IgD-negative memory B cell (primary cell): ENCODE data around the gene G6PC3. TPM values are rescaled to one million over a fixed set of nuclear protein-coding genes. Genes with fewer than 3 reads are reported as not detected.
"Not testable (repeated sequence)": the region's sequence is repeated elsewhere in the genome, so short reads cannot be mapped to it uniquely, and the experiment has no call there.

ENCODE experiments used
- H3K27ac Mint-ChIP-seq, 3 donors: one replicate each; pipeline ENCODE4 v1.8.0; 2020 to 2022; ENCODE audit warnings: mild to moderate bottlenecking in 3 of 3, mixed read lengths in 3 of 3, moderate library complexity in 1 of 3
- H3K27me3 Mint-ChIP-seq: one replicate; pipeline ENCODE4 v1.8.0; 2021; ENCODE audit warnings: mixed read lengths
- H3K36me3 Mint-ChIP-seq: one replicate; pipeline ENCODE4 v1.8.0; 2020; ENCODE audit warnings: mild to moderate bottlenecking, mixed read lengths
- H3K4me1 Mint-ChIP-seq, 3 donors: one replicate each; pipeline ENCODE4 v1.8.0; 2020 to 2022; ENCODE audit warnings: mixed read lengths in 3 of 3, mild to moderate bottlenecking in 1 of 3
- H3K4me3 Mint-ChIP-seq, 4 donors: one replicate each; pipeline ENCODE4 v1.8.0; 2020 to 2022; ENCODE audit warnings: mild to moderate bottlenecking in 4 of 4, mixed read lengths in 4 of 4, moderate library complexity in 3 of 4
- H3K9me3 Mint-ChIP-seq, 3 donors: one replicate each; pipeline ENCODE4 v1.8.0; 2020 to 2021; ENCODE audit warnings: mixed read lengths in 3 of 3, mild to moderate bottlenecking in 1 of 3
- polyA plus RNA-seq: library from polyadenylated mRNA; unstranded; fragments of 300-500 nt; fragmentation: Illumina TruSeq; gene quantifications from one replicate; pipeline ENCODE4 v1.2.3, GENCODE V29; 2021

The G6PC3 gene
- polyA plus RNA-seq, 1 donor from 2014 or later: 22.5 TPM

DNA sequence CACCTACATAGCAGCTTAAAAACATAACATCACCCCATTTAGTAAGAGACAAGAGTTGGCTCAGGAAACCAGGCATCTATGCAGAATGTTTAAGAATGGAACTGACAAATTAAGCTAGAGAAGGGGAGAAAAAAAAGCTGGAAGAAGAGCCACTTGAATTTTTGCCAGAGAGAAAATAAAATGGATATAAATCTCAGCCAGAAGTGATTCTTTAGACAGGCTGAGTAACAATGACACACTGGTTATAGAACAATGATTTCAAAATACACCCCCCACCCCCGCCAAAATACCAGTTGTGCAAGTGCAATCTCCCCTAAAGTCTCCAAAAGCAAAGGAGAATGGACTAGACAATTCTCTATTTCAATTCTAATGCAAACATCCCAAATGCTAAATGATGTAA lies 26.5 kb upstream of the G6PC3 start:
- no peaks in the 10 kb centered on the region for H3K27me3 Mint-ChIP-seq
- H3K27ac Mint-ChIP-seq: no peak overlapping the region
- peaks cover 9% of the 10 kb centered on the region for H3K36me3 Mint-ChIP-seq
- H3K4me1 Mint-ChIP-seq: peaks cover 8 to 14% (median 9%) of the 10 kb centered on the region in 3 donors
- no peak overlapping the region for H3K4me3 Mint-ChIP-seq
- H3K9me3 Mint-ChIP-seq: no peaks in the 10 kb centered on the region

- H3K27ac Mint-ChIP-seq: no peak overlapping the region
- no peaks in the 10 kb centered on the region for H3K27me3 Mint-ChIP-seq
- H3K9me3 Mint-ChIP-seq: no peaks in the 10 kb centered on the region
- H3K36me3 Mint-ChIP-seq: peaks cover 7% of the 10 kb centered on the region
- H3K4me1 Mint-ChIP-seq: peaks cover 8 to 14% (median 8%) of the 10 kb centered on the region in 3 donors
- H3K4me3 Mint-ChIP-seq: no peak overlapping the region
These were observed 25.0 kb upstream of the G6PC3 start for GRCh38 chr17:44045486-44045885.

GRCh38 chr17:44046893-44047292 lies 23.6 kb upstream of the G6PC3 start:
- H3K27ac Mint-ChIP-seq: peak overlapping the region in 1 of 3 donors; percentile 48
- not testable (repeated sequence) for H3K36me3 Mint-ChIP-seq, H3K4me3 Mint-ChIP-seq

DNA sequence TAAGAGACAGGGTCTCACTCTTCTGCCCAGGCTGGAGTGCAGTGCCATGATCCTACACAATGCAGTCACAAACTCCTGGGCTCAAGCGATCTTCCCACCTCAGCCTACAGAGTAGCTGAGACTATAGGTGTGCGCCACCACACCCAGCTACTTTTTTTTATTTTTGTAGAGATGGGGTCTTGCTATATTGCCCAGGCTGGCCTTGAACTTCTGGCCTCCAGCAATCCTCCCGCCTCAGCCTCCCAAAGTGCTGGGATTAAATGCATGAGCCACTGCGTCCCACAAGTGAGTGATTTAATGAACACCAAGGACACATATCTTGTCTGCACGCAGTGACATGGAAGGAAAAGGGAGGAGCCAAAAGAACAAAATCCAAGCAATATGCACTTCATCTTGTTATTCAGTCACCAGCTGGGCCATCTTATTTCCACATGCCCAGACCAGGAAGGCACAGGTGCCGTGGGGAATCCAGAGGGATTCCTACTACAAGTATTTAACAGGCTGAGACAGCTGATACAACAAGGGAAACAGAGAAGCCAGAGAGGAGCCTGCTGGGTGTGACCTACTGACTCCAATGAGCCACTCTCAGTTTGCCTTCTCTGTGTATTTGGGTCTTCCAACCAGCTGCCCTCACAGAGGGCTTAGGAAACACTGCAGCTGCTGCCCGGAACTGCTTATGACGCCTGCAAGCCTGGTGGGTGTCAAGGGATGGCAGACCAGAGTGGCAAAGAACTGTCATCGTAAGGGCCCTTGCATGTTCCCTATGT lies 21.1 kb upstream of the G6PC3 start:
- no peak overlapping the region for H3K4me3 Mint-ChIP-seq
- no peaks in the 10 kb centered on the region for H3K27me3 Mint-ChIP-seq
- H3K9me3 Mint-ChIP-seq: no peaks in the 10 kb centered on the region
- no peak overlapping the region for H3K27ac Mint-ChIP-seq
- H3K36me3 Mint-ChIP-seq: peaks cover 9% of the 10 kb centered on the region
- peaks cover 0 to 8% (median 2%) of the 10 kb centered on the region in 3 donors for H3K4me1 Mint-ChIP-seq

More at GRCh38 chr17:44046893-44047292, 23.6 kb upstream of the G6PC3 start:
- H3K9me3 Mint-ChIP-seq, H3K27me3 Mint-ChIP-seq, H3K4me1 Mint-ChIP-seq: not testable (repeated sequence)

DNA sequence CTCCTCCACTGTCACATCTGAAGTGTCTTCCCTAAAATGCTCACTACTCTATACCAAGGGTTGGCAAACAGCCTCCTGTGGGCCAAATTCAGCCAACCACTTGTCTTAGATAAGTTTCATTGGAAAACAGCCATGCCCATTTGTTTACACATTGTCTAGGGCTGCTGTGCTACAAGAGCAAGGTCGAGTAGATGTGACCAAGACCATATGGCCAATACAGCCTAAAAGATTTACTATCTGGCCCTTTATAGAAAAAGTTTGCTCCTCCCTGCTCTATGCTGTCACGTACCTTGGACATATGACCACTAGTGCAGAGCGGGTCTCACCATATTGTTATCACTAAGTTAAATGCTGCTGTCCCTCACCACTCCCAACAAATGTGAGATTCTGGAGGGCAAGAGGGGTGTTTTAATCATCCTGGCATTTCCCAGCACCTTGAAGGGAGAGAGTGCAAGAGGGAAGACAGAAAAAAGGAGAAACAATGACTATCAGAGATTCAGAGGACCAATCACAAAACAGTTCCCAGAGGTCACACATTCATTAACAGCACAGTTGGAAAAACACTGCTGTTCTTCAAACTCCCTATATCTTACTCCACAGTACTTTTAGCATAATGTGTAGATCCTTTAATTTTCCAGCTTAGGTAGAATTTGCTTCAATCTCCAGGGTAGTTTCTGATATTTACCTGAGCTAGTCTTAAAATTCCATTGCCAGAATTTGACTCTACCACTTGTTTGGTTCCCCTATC lies 17.2 kb upstream of the G6PC3 start:
- no peaks in the 10 kb centered on the region for H3K27me3 Mint-ChIP-seq
- peaks cover 6% of the 10 kb centered on the region for H3K36me3 Mint-ChIP-seq
- H3K4me3 Mint-ChIP-seq: peak overlapping the region in 1 of 4 donors; percentile 69
- H3K27ac Mint-ChIP-seq: peak overlapping the region in 2 of 3 donors; percentile 3 to 64
- no peaks in the 10 kb centered on the region for H3K9me3 Mint-ChIP-seq
- H3K4me1 Mint-ChIP-seq: peaks cover 2 to 6% (median 2%) of the 10 kb centered on the region in 3 donors

DNA sequence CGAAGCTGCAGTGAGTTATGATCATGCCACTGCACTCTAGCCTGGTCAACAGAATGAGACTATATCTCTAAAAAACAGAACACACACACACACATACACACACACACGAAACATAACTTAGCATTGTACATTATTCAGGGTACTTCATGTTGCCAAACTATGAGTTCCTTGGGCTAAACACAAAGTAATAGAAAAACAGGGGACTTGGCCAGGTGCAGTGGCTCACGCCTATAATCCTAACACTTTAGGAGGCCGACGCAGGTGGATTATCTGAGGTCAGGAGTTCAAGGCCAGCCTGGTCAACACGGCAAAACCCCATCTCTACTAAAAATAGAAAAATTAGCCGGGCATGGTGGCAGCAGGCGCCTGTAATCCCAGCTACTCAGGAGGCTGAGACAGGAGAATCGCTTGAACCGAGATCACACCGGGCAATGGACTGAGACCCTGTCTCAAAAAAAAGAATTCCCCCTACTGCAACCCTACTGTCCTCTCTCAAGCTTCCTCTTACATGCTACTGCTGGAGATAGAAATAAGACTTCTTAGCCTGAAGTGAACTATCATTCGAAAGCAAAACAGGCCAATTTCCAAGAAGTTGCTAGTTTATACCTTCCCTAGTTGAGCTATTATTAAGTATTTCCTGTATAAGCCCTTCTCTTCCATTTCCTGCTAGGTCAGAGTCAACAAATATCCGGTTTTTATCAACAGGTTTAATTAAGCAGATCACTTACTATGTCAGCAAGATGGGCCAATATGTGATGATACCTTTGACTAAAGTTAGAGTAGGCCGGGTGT lies 11.2 kb upstream of the G6PC3 start:
- no peak overlapping the region for H3K4me3 Mint-ChIP-seq
- peak overlapping the region in 1 of 3 donors; percentile 23 for H3K27ac Mint-ChIP-seq
- peaks cover 3% of the 10 kb centered on the region for H3K36me3 Mint-ChIP-seq
- H3K4me1 Mint-ChIP-seq: peaks cover 7 to 21% (median 16%) of the 10 kb centered on the region in 3 donors
- H3K9me3 Mint-ChIP-seq: no peaks in the 10 kb centered on the region
- H3K27me3 Mint-ChIP-seq: no peaks in the 10 kb centered on the region

DNA sequence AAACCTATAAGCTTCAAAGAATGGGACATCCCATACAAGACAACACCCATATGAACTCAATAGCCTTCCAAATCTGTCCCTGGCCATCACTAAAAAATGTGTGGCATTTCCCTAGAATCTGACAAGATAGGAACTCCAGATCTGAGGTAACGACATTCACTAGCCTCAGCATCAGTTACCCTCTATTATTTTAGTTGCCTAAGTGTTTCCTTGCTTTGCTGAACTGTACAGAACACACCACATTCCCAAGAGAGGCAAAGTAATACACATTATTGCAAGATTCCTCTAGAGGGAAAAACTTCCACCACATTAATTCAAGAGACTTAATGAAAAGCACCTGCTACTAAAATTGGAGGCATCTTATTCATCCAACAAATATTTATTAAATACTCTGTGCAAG lies 9.1 kb upstream of the G6PC3 start:
- peaks cover 3% of the 10 kb centered on the region for H3K36me3 Mint-ChIP-seq
- H3K27me3 Mint-ChIP-seq: no peaks in the 10 kb centered on the region
- H3K27ac Mint-ChIP-seq: peak overlapping the region in 1 of 3 donors; percentile 25
- peaks cover 12 to 22% (median 22%) of the 10 kb centered on the region in 3 donors for H3K4me1 Mint-ChIP-seq
- H3K9me3 Mint-ChIP-seq: no peaks in the 10 kb centered on the region
- no peak overlapping the region for H3K4me3 Mint-ChIP-seq

- H3K27ac Mint-ChIP-seq: peak overlapping the region in 1 of 3 donors; percentile 53
- peaks cover 17 to 30% (median 26%) of the 10 kb centered on the region in 3 donors for H3K4me1 Mint-ChIP-seq
- H3K36me3 Mint-ChIP-seq: peaks cover 3% of the 10 kb centered on the region
- no peak overlapping the region for H3K4me3 Mint-ChIP-seq
- no peaks in the 10 kb centered on the region for H3K27me3 Mint-ChIP-seq
- no peaks in the 10 kb centered on the region for H3K9me3 Mint-ChIP-seq
These were observed 7.7 kb upstream of the G6PC3 start for GRCh38 chr17:44062871-44063270.

- Mint-ChIP-seq H3K4me3 (peak overlapping the region in 2 of 4 donors; percentile 27 to 84), H3K9me3 (no peaks in the 10 kb centered on the region), H3K36me3 (peaks cover 3% of the 10 kb centered on the region), H3K4me1 (peaks cover 14 to 33% (median 26%) of the 10 kb centered on the region in 3 donors), H3K27ac (peak overlapping the region; percentile 71 to 83 (median 77)), H3K27me3 (no peaks in the 10 kb centered on the region)
These were observed 6.6 kb upstream of the G6PC3 start for GRCh38 chr17:44063704-44064639.

- H3K4me3 Mint-ChIP-seq: peak overlapping the region; percentile 84 to 93 (median 92)
- peaks cover 16 to 32% (median 23%) of the 10 kb centered on the region in 3 donors for H3K4me1 Mint-ChIP-seq
- H3K27ac Mint-ChIP-seq: peak overlapping the region; percentile 51 to 96 (median 93)
- H3K36me3 Mint-ChIP-seq: no peaks in the 10 kb centered on the region
- H3K27me3 Mint-ChIP-seq: no peaks in the 10 kb centered on the region
- no peaks in the 10 kb centered on the region for H3K9me3 Mint-ChIP-seq
These were observed 4.8 kb upstream of the G6PC3 start for GRCh38 chr17:44065668-44066203.

DNA sequence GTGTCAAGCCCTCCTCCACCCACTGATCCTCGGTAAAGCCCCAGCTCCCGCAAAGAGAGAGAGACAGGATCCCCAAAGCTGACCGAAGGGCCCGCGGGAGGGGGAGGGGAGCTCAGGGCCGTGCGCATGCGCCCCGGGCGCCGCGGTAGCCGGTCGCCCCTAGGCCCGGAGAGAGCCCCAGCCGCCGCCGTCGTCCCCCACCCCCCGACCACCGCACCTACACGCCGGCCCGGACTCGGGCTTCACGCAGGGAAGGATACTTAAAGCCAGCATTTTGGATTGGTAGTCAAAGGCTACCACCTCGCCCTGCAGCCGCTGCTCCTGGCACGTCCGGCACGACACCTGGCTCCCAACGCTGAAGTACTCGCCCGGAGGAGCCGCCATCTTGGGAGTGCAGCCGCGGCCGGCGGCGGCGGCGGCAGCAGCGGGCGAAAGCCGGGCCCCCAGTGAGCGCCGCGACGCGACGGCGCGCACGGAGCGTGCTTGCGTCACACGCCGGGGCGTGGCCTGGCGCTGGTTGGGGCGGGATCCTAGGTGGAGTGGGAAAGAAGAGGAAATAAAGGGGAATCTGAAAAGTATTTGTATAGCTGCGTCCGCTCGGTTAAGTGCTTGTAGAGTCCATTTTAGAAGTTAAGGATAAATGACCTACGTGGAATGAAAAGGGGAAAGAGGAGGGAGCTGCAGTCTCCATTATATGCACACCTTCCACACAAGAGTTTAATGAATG lies 4.2 kb upstream of the G6PC3 start, which contains the start of gene LSM12:
TSS of gene LSM12 (minus strand) at position 468 of the 727 bp plus-strand sequence. CDS start at position 384, 84 bp downstream.
- Mint-ChIP-seq H3K9me3 (no peaks in the 10 kb centered on the region), H3K4me3 (peak within 1 kb of the TSS; percentile 84 to 93 (median 92)), H3K4me1 (peaks cover 21 to 37% (median 27%) of the 10 kb centered on the region in 3 donors), H3K27me3 (no peaks in the 10 kb centered on the region), H3K36me3 (no peaks in the 10 kb centered on the region), H3K27ac (peak within 1 kb of the TSS; percentile 67 to 96 (median 93))

- Mint-ChIP-seq H3K4me1 (peaks cover 28 to 43% (median 33%) of the 10 kb centered on the region in 3 donors), H3K27me3 (no peaks in the 10 kb centered on the region), H3K4me3 (peak overlapping the region in 3 of 4 donors; percentile 12 to 91 (median 84)), H3K27ac (peak overlapping the region in 1 of 3 donors; percentile 67), H3K9me3 (no peaks in the 10 kb centered on the region), H3K36me3 (no peaks in the 10 kb centered on the region)
These were observed 3.0 kb upstream of the G6PC3 start for GRCh38 chr17:44067545-44067940.

DNA sequence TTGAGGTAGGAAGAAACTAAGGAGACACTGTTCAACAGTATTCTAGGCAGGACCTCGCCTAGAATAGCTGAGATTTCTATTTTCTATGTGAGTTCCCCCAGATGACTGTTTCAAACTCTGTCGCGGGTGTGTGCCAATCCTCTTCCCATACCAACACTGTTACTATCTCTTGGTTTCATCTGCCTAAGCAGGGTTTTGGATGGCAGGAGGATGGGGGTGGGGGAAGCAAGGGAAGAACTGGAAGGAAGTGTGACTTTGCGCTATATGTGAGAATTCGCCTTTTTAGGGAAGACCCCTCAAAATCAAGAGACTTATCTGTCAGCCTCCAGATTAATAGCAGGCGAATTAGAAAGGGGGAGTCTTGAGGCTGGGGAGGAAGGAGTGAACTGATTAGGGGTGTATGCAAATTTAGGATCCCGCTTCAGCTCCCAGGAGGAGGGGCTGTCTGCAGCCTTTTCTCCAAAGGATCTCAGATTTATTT lies 521 bp upstream of the G6PC3 start:
- peak overlapping the region; percentile 89 to 94 (median 92) for H3K27ac Mint-ChIP-seq
- no peaks in the 10 kb centered on the region for H3K9me3 Mint-ChIP-seq
- H3K4me1 Mint-ChIP-seq: peaks cover 28 to 34% (median 29%) of the 10 kb centered on the region in 3 donors
- no peaks in the 10 kb centered on the region for H3K27me3 Mint-ChIP-seq
- H3K36me3 Mint-ChIP-seq: no peaks in the 10 kb centered on the region
- H3K4me3 Mint-ChIP-seq: peak overlapping the region; percentile 92 to 98 (median 96)
